GM19238 (cell line): Measurements from ENCODE around the gene BOLA3.
"Not testable (repeated sequence)": the region's sequence is repeated elsewhere in the genome, so short reads cannot be mapped to it uniquely, and the experiment has no call there.

Experiments used
- DNase-seq: peaks from one replicate; pipeline ENCODE4 v3.0.0; 2011; ENCODE audit warnings: low spot score; ENCODE audit not compliant: insufficient read length

The BOLA3 gene

DNA sequence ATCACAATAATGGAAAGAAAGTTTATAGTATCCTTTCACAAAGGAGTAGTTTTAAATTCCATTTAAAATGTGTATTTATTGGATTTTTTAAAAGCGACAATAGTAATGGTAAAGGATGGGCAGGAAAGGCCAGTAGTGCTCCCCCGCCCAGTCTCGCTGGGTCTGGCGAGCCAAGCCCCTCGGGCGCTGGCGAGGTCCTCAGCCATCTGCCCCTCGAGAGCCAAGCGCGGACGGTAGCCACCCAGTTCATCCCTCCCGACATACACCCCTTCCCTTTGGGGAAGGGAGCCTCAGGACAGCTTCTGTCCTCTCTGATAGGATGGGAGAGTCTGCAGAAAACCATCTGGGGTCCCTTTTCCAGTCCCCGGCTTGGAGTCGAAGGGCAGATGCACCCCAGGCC is 45.2 kb downstream of the BOLA3 start:
- DNase-seq = no peak

DNA sequence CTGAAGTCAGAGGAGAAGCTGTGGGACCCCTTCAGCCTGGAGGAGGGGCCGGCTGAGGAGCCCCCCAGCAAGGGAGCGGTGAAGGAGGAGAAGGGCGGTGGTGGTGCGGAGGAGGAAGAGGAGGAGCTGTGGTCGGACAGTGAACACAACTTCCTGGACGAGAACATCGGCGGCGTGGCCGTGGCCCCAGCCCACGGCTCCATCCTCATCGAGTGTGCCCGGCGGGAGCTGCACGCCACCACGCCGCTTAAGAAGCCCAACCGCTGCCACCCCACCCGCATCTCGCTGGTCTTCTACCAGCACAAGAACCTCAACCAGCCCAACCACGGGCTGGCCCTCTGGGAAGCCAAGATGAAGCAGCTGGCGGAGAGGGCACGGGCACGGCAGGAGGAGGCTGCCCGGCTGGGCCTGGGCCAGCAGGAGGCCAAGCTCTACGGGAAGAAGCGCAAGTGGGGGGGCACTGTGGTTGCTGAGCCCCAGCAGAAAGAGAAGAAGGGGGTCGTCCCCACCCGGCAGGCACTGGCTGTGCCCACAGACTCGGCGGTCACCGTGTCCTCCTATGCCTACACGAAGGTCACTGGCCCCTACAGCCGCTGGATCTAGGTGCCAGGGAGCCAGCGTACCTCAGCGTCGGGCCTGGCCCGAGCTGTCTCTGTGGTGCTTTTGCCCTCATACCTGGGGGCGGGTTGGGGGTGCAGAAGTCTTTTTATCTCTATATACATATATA is 46.0 kb downstream of the BOLA3 start:
- no peak for DNase-seq

DNA sequence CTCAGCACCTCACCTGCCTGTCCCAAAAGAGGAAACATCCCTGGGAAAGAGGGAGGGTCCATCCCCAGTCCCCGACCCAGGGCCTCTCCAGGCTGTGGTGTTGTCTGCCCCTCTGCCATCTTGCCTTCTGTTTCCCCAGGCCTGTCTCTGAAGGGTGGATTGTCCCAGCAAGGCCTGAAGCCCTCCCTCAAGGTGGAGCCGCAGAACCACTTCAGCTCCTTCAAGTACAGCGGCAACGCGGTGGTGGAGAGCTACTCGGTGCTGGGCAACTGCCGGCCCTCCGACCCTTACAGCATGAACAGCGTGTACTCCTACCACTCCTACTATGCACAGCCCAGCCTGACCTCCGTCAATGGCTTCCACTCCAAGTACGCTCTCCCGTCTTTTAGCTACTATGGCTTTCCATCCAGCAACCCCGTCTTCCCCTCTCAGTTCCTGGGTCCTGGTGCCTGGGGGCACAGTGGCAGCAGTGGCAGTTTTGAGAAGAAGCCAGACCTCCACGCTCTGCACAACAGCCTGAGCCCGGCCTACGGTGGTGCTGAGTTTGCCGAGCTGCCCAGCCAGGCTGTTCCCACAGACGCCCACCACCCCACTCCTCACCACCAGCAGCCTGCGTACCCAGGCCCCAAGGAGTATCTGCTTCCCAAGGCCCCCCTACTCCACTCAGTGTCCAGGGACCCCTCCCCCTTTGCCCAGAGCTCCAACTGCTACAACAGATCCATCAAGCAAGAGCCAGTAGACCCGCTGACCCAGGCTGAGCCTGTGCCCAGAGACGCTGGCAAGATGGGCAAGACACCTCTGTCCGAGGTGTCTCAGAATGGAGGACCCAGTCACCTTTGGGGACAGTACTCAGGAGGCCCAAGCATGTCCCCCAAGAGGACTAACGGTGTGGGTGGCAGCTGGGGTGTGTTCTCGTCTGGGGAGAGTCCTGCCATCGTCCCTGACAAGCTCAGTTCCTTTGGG is 47.2 kb downstream of the BOLA3 start:
- DNase-seq = no peak

DNA sequence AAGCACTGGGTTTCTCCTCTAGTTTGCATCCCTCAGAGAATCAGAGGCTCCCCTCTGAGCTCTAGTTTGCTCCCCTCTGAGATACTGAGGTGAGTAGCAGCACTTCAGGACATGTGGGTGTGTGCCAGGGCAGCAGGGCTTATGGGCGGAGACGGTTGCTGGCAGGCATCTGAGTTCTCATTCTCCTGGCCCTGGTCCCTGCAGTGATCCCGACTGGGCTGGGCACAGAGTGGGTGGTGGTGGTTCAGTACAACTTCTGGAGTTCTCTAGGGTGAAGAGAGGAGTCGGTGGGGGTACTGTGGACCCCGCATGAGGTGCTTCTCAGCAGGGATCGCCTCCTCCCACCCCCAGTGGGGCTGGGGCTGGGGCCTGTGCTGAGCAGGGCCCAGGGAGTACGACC is 47.9 kb downstream of the BOLA3 start:
- DNase-seq = no peak

DNA sequence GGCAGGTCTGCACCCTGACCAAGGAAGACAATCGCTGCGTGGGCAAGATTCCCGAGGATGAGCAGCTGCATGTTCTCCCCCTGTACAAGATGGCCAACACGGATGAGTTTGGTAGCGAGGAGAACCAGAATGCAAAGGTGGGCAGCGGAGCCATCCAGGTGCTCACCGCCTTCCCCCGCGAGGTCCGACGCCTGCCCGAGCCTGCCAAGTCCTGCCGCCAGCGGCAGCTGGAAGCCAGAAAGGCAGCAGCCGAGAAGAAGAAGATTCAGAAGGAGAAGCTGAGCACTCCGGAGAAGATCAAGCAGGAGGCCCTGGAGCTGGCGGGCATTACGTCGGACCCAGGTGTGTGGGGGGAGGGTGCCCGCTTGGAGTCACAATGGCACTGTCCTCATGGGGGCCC is 48.4 kb downstream of the BOLA3 start:
- DNase-seq = no peak

DNA sequence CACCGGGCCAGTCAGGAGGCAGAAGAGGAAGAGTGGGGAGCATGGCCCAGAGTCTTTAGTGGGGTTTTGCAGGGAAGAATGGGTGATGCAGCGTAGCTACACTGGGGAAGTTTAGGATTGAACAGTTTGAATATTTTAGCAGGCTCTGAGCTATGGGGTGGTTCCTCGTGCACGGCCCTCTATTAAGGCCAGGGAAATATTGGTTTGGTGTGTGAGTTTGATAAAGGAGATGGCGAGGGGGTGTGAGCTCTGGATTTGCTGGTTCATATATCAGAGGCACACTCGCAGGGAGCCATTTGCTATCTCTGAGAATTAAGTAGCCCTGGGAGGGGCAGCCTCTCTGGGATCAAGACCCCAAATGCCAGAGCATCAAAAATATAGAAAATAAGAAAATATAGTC is 50.1 kb downstream of the BOLA3 start:
- no peak for DNase-seq

DNA sequence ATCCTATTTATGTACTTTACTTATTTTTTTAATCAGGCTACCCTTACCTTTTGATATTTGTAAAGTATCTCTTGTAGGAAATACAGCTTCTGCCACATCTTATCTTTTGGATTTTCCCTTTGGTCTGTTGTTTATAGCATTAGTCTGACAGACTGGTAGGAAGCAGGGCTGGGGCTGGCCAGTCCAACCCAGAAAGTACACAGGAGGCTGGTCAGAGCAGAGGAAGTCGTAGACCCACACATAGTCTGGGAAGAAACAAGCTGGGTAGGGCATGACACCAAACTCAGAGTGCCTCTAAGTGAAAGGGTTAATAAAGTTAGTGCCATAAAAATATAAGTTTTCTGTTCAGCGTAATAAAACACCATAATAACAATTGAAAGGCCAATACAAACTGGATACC is 51.7 kb downstream of the BOLA3 start:
- no peak for DNase-seq

DNA sequence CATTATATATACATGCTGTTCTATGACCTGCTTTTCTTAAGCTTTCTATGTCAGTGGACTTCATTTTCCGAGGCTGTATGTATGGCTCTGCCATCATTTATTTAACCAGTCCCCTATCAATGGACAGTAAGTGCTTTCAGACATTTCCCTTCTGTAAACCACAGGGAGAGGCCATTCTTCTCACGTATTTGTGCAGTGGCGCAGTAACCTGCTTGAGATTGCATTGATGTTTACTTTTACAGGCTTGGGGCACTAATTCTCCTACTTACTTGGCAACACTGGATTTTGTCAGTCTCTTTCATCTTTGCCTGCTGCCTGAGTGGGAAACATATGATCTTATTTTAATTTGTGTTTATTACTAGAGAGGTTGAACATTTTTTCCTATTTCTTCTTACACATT is 52.1 kb downstream of the BOLA3 start:
- no peak for DNase-seq

DNA sequence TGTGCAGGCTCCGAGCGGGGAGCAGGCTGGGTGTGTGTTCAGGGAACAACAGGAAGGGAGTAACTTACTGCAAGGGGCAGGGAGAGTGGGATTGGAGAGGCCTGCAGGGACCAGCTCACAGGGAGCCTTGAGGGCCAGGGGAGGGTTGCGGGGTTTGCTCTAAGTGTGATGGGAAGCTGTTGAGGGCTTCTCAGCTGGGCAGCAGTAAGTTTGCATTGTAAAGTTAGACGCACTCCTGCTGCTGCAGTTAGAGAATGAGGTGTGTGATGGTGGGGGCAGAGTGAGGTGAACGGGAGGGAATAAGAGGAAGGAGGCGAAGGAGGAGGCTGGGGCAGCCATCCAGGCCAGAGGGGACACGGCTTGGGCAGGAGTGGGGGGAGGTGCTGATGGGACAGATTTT is 53.4 kb downstream of the BOLA3 start:
- DNase-seq = no peak

DNA sequence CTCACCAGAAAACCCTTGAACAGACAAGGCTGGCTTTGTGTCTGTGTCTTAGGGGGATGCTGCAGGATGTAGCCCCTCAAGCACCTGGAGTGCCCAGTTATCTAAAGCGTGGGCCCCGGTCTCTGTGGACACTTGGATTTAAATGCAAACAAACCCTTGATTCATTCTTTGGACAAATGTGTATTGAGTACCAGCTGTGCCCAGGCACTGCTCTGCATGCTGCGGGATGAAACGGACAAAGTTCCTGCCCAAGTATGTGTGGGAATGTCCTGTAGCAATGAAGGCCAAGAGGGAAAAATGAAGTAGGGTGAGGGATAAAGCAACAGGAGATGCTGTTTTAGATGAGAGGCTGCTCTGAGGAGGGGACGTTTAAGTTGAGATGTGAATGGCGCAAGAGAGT is 53.9 kb downstream of the BOLA3 start:
- DNase-seq = no peak

DNA sequence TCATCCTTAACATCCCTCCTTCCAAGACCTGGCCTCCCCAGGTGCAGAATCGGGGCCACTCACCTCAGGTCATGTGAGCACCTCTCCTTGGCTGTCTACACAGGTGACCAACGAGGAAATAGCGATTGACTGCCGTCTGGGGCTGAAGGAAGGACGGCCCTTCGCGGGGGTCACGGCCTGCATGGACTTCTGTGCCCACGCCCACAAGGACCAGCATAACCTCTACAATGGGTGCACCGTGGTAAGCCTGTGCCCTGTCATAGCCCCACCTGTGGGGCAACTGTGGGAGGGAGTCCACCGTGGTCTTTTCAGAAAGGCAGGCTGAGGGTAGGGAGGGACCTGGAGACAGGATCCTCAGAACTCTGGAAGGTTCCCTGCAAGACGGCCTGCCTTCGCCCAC is 54.3 kb downstream of the BOLA3 start:
- DNase-seq = no peak

DNA sequence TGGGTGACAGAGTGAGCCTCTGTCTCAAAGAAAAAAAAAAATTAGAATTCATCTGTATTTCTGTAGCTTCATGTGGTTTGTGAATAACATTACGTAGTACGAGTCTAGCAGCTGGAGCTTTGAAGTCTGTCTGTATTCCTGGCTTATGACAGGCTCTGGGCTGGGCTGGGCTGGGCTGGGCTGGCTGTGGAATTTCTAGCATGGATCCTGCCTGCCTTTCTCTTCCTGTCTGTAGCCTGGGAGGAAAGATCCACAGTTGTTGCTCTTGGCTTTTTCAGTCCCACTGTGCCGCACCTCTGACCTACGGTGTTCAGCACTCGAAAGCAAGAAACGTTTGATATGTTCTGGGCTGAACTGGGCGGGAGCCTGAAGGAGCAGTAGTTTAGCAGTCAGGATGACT is 55.4 kb downstream of the BOLA3 start:
- no peak for DNase-seq

DNA sequence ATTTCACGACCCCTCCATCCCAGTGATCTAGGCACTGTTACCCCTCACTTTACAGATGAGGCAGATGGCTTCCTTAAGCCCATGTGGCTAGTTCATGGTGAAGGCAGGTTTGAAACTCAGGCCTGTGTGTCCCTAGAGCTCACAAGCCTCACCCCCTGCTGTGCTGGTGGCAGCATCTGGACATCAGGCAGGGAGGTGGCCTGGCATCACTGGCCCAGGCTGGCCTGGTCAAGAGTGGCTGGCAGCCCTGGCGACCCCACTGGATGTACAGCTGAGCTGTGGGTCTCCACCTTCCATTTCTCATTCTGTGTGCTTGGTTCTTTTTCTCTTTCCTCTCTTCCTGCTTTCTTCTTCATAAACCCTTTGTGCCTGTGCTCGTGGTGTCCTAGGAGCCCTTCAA is 56.3 kb downstream of the BOLA3 start:
- DNase-seq = no peak

DNA sequence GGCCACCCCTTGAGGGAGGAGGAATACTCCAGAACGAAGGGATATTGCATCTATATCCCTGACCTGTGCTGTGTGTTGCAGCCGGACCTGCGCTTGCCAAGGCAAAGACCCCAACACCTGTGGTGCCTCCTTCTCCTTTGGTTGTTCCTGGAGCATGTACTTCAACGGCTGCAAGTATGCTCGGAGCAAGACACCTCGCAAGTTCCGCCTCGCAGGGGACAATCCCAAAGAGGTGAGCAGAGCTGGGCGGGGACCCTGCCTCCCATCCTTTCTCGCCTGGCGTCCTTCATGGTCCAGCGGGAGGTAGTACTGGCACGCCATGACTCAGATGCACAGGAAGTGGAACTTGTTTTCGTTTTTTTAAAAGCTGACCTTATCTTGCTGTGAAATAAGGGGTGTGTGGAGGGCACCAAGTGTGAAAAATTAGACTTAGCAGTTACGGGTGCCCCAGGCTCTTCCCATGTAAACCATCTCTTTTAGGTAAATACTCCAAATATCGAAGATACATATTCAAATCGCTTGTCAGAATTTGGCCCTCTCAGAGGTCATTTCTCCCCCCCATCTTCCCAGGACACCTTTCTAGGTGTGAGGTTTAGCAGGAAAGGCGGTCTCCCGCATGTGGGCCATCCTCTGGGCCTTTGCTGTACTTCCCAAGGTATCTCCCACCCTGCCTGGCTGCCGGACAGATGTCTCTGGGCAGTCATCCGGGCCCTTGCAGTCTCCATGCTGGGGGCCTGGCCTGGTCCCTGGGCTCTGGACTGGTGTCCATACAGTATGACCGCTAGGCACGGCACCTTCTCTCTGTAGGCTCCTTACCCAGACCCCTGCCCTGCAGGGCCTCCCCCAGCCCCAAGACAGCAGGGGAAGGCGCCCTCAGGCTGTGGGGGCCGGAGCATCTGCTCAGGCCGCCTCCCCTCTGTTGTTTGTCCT is 57.6 kb downstream of the BOLA3 start:
- DNase-seq = no peak

DNA sequence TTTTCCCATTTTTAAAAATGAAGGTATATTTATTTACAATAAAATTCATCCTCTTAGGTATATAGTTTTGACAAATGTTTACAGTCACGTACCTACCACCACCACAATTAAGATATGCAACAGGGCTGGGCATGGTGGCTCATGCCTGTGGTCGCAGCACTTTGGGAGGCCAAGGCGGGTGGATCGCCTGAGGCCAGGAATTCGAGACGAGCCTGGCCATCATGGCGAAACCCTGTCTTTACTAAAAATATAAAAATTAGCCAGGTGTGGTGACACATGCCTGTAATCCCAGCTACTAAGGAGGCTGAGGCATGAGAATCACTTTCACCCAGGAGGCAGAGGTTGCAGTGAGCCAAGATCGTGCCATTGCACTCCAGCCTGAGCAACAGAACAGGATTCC is 59.0 kb downstream of the BOLA3 start:
- not testable (repeated sequence) for DNase-seq

DNA sequence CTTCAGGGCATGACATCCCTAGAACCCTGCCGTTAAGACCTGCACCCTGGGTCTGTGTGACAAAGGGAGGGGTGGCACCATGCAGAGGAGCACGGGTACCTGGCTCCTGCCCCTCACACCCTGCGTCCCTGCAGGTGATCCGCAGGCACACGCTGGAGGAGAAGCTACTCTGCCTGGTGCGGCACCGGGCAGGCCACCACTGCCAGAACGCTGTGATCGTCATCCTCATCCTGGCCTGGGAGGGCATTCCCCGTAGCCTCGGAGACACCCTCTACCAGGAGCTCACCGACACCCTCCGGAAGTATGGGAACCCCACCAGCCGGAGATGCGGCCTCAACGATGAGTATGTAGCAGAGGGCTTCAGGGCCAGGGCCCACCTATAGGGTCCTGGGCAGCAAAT is 60.0 kb downstream of the BOLA3 start:
- DNase-seq = no peak

DNA sequence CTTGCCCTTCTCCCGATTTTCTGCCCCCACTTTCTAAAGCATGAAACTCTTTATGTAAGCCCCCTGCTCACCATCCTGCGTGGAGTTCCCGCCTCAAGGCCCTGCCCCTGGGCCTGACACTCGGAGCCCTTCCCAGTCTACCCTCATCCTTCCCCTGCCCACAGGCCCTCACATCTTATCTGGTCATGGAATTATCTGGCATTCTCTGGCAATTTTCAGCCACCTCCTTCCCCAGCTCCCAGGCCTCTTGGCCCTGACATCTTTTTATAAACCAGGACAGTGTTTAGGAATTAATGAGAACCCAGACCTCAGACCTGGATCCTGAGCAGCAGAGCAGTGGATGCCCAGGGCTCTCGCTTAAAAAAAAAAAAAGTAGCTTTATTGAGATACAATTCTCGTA is 61.7 kb downstream of the BOLA3 start:
- no peak for DNase-seq
